H9 (cell line): ENCODE data around the gene SLCO2A1. TPM values are rescaled to one million over a fixed set of nuclear protein-coding genes. Genes with fewer than 3 reads are reported as not detected.

Source experiments
- DNase-seq: peaks from one replicate; pipeline ENCODE4 v3.0.0-alpha.2; 2017
- H2AFZ ChIP-seq: one replicate; pipeline ENCODE4 v1.6.1; 2013; ENCODE audit warnings: mild to moderate bottlenecking, low read length, control low read depth, moderate library complexity
- H2AK5ac ChIP-seq: 2 replicates; pipeline ENCODE4 v1.6.1; 2013; ENCODE audit warnings: low read length, control low read depth, mixed read lengths; ENCODE audit not compliant: insufficient read length
- H2BK120ac ChIP-seq: one replicate; pipeline ENCODE4 v1.6.1; 2013; ENCODE audit warnings: low read depth, mild to moderate bottlenecking, low read length, control low read depth, inconsistent platforms; ENCODE audit not compliant: poor library complexity, severe bottlenecking
- H2BK12ac ChIP-seq: 2 replicates; pipeline ENCODE4 v1.6.1; 2013; ENCODE audit warnings: low read length, control low read depth, mixed read lengths, low read depth; ENCODE audit not compliant: insufficient read length
- H2BK15ac ChIP-seq: 2 replicates; pipeline ENCODE4 v1.6.1; 2013; ENCODE audit warnings: low read depth, low read length, control low read depth
- H2BK20ac ChIP-seq: one replicate; pipeline ENCODE4 v1.6.1; 2013; ENCODE audit warnings: low read depth, mild to moderate bottlenecking, low read length, control low read depth, inconsistent platforms; ENCODE audit not compliant: poor library complexity, severe bottlenecking
- H2BK5ac ChIP-seq: 2 replicates; pipeline ENCODE4 v1.6.1; 2013; ENCODE audit warnings: low read length, control low read depth, mixed read lengths; ENCODE audit not compliant: insufficient read length
- H3K14ac ChIP-seq: 2 replicates; pipeline ENCODE4 v1.6.1; 2013; ENCODE audit warnings: low read length, control low read depth; ENCODE audit not compliant: insufficient read depth
- H3K18ac ChIP-seq: 2 replicates; pipeline ENCODE4 v1.6.1; 2013; ENCODE audit warnings: low read depth, mild to moderate bottlenecking, mixed read lengths, low read length, control low read depth; ENCODE audit not compliant: insufficient read length
- H3K23ac ChIP-seq: 2 replicates; pipeline ENCODE4 v1.6.1; 2013; ENCODE audit warnings: low read length, control low read depth, mixed read lengths, low read depth; ENCODE audit not compliant: insufficient read length
- H3K23me2 ChIP-seq: 2 replicates; pipeline ENCODE4 v1.6.1; 2013; ENCODE audit warnings: low read depth, mild to moderate bottlenecking, mixed read lengths, low read length, control low read depth; ENCODE audit not compliant: insufficient read length, poor library complexity, severe bottlenecking
- H3K27ac ChIP-seq: 2 replicates; pipeline ENCODE4 v1.5.1; 2013; ENCODE audit warnings: low read length, control low read depth, mixed read lengths, low read depth; ENCODE audit not compliant: insufficient read length
- H3K27me3 ChIP-seq: 2 replicates; pipeline ENCODE4 v1.6.1; 2013; ENCODE audit warnings: low read length, control low read depth, inconsistent platforms; ENCODE audit not compliant: insufficient read depth
- H3K4ac ChIP-seq: 2 replicates; pipeline ENCODE4 v1.6.1; 2013; ENCODE audit warnings: low read depth, mild to moderate bottlenecking, control low read depth, inconsistent platforms, low read length, moderate library complexity
- H3K4me1 ChIP-seq: 2 replicates; pipeline ENCODE4 v1.6.1; 2013; ENCODE audit warnings: low read length, control low read depth, inconsistent platforms; ENCODE audit not compliant: insufficient read depth
- H3K4me2 ChIP-seq: 2 replicates; pipeline ENCODE4 v1.6.1; 2013; ENCODE audit warnings: low read length, control low read depth, mixed read lengths; ENCODE audit not compliant: insufficient read length, insufficient read depth
- H3K56ac ChIP-seq: 2 replicates; pipeline ENCODE4 v1.6.1; 2013; ENCODE audit warnings: low read depth, mild to moderate bottlenecking, mixed read lengths, low read length, control low read depth; ENCODE audit not compliant: insufficient read length
- H3K79me1 ChIP-seq: 2 replicates; pipeline ENCODE4 v1.6.1; 2013; ENCODE audit warnings: low read depth, mild to moderate bottlenecking, moderate library complexity, low read length, control low read depth, inconsistent platforms; ENCODE audit not compliant: insufficient read depth, poor library complexity, severe bottlenecking
- H3K79me2 ChIP-seq: 2 replicates; pipeline ENCODE4 v1.6.1; 2013; ENCODE audit warnings: low read length, control low read depth, inconsistent platforms; ENCODE audit not compliant: insufficient read depth
- H3K9ac ChIP-seq: 2 replicates; pipeline ENCODE4 v1.6.1; 2013; ENCODE audit warnings: low read length, control low read depth, mixed read lengths; ENCODE audit not compliant: insufficient read length; ENCODE audit errors: extremely low read depth
- H3K9me3 ChIP-seq: one replicate; pipeline ENCODE4 v1.6.1; 2013; ENCODE audit warnings: low read depth, low read length, inconsistent platforms; ENCODE audit not compliant: control insufficient read depth
- H3T11ph ChIP-seq: one replicate; pipeline ENCODE4 v1.6.1; 2013; ENCODE audit warnings: mild to moderate bottlenecking, low read length, control low read depth, inconsistent platforms
- H4K20me1 ChIP-seq: one replicate; pipeline ENCODE4 v1.6.1; 2013; ENCODE audit not compliant: control insufficient read depth, insufficient read length, insufficient read depth
- H4K5ac ChIP-seq: 2 replicates; pipeline ENCODE4 v1.6.1; 2013; ENCODE audit warnings: low read depth, mild to moderate bottlenecking, mixed read lengths, low read length, control low read depth; ENCODE audit not compliant: insufficient read length
- H4K8ac ChIP-seq: replicated peaks from 2 replicates; pipeline ENCODE4 v1.6.1; 2013; ENCODE audit warnings: low read length, control low read depth, mixed read lengths, low read depth; ENCODE audit not compliant: insufficient read length
- H4K91ac ChIP-seq: 2 replicates; pipeline ENCODE4 v1.6.1; 2013; ENCODE audit warnings: low read depth, mild to moderate bottlenecking, moderate library complexity, mixed read lengths, low read length, control low read depth; ENCODE audit not compliant: insufficient read length
- H3K27ac Mint-ChIP-seq, 3 experiments: 2 replicates in 2 of 3; 3 replicates in 1 of 3; pipeline ENCODE4 v1.8.0; 2020 to 2021; ENCODE audit warnings: mixed read lengths in 3 of 3, mild to moderate bottlenecking in 1 of 3, moderate library complexity in 1 of 3
- H3K27me3 Mint-ChIP-seq: 2 replicates; pipeline ENCODE4 v1.8.0; 2021; ENCODE audit warnings: low read depth, mild to moderate bottlenecking, moderate library complexity, mixed read lengths
- H3K36me3 Mint-ChIP-seq, 3 experiments: 2 replicates in 2 of 3; 3 replicates in 1 of 3; pipeline ENCODE4 v1.8.0; 2020 to 2021; ENCODE audit warnings: low read depth in 3 of 3, mixed read lengths in 3 of 3; ENCODE audit not compliant: insufficient read depth in 1 of 3
- H3K4me1 Mint-ChIP-seq, 2 experiments: 2 replicates each; pipeline ENCODE4 v1.8.0; 2020; ENCODE audit warnings: mixed read lengths in 2 of 2
- H3K4me3 Mint-ChIP-seq, 2 experiments: 2 replicates in 1 of 2; 3 replicates in 1 of 2; pipeline ENCODE4 v1.8.0; 2020 to 2021; ENCODE audit warnings: mild to moderate bottlenecking in 2 of 2, mixed read lengths in 2 of 2, moderate library complexity in 1 of 2
- H3K9me3 Mint-ChIP-seq, 2 experiments: 2 replicates in 1 of 2; 3 replicates in 1 of 2; pipeline ENCODE4 v1.8.0; 2020; ENCODE audit warnings: mild to moderate bottlenecking in 2 of 2, mixed read lengths in 2 of 2, moderate library complexity in 1 of 2
- CTCF ChIP-seq: fragments of 200-600 bp; sonication (generic); conservative IDR thresholded peaks from 3 replicates; pipeline ENCODE4 v1.8.0; 2021; ENCODE audit warnings: antibody characterized with exemption, mild to moderate bottlenecking
- WGBS: extraction: QIAGEN DNeasy Blood & Tissue Kit; methylation state at CpG from one replicate; pipeline ENCODE4 v1.1.7; 2013; ENCODE audit warnings: missing lambda C conversion rate, low lambda C conversion rate, mixed read lengths; ENCODE audit not compliant: insufficient read length; ENCODE audit errors: extremely low coverage; 5-methylcytosine and 5-hydroxymethylcytosine counted together
- total RNA-seq: library from RNA; stranded (reverse); gene quantifications from 2 replicates; pipeline ENCODE4 v1.2.1, GENCODE V29; 2021

Gene SLCO2A1
- total RNA-seq, 1 experiment from 2014 or later: 0.98 TPM

DNA sequence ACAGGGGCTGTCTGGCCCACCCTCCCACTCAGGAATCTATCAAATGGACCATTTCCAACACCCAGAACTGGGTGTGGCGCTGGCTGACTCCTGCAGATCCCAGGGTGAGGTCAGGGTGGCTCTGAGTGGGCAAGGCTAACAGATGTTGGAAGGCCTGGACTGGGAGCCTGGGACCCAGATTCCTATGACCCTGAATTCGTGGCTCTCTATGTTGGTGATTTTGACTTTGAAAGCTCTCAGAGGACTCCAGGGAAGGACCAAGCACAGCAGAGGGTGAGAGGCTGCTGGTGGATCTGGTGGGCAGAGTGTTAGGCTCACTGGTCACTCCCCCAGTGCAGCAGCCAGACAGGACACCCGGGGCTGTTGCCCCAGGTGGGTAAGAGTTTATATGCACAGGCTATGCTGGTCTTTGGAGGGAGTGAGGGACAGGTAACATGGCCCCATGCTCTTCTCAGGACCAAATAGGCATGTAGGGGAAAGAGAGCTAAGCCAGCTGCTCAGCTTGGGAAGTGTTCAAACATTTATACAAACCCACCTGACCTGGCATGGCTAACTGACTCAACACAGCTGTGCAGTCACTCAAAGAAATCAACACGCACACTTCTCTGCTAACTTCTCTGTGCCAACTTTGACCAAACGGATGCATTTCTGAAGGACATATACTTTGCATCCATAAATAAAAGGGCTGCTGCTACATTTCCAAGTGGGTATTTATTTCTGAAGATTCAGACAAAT, 71.5 kb downstream of the SLCO2A1 start:
- H2BK20ac ChIP-seq: no peak overlapping the region
- no peak overlapping the region for H2AFZ ChIP-seq
- H3K9me3 ChIP-seq: no peaks in the 10 kb centered on the region
- H3K9me3 Mint-ChIP-seq: no peaks in the 10 kb centered on the region; a peak in 1 of 5 replicates
- no peak overlapping the region for H3T11ph ChIP-seq
- no peak overlapping the region for H3K4me3 Mint-ChIP-seq
- no peak overlapping the region for H3K14ac ChIP-seq
- DNase-seq: no peak
- no peaks in the 10 kb centered on the region for H3K27me3 ChIP-seq
- H3K79me1 ChIP-seq: no peaks in the 10 kb centered on the region
- no peaks in the 10 kb centered on the region for H3K36me3 Mint-ChIP-seq
- no peak overlapping the region for H2AK5ac ChIP-seq
- no peak overlapping the region for H2BK5ac ChIP-seq
- H2BK12ac ChIP-seq: no peak overlapping the region
- peak overlapping the region in 1 of 3 experiments; percentile 70; a peak in 1 of 7 replicates for H3K27ac Mint-ChIP-seq
- no peak overlapping the region for H4K8ac ChIP-seq
- H3K23ac ChIP-seq: no peak overlapping the region
- no peak for TF ChIP-seq CTCF
- no peak overlapping the region for H4K5ac ChIP-seq
- WGBS: no CpG with 5 or more reads among the region's 5 CpGs
- no peak overlapping the region for H3K56ac ChIP-seq
- H3K4me2 ChIP-seq: no peak overlapping the region
- H3K4me1 ChIP-seq: no peaks in the 10 kb centered on the region
- no peak overlapping the region for H3K9ac ChIP-seq
- H3K18ac ChIP-seq: no peak overlapping the region
- no peak overlapping the region for H3K27ac ChIP-seq
- H3K4ac ChIP-seq: no peak overlapping the region
- peaks cover 5% of the 10 kb centered on the region for H3K27me3 Mint-ChIP-seq
- no peaks in the 10 kb centered on the region for H3K79me2 ChIP-seq
- H3K23me2 ChIP-seq: no peaks in the 10 kb centered on the region
- no peak overlapping the region for H2BK15ac ChIP-seq
- H4K91ac ChIP-seq: no peak overlapping the region
- peaks cover 0 to 9% of the 10 kb centered on the region in 2 experiments; a peak in 1 of 4 replicates for H3K4me1 Mint-ChIP-seq
- H4K20me1 ChIP-seq: no peaks in the 10 kb centered on the region
- H2BK120ac ChIP-seq: no peak overlapping the region
